NCI-H1092 (cell line): ENCODE results near the gene RNF103.

Source experiments
- DNase-seq: peaks from one replicate; lab custom pipeline; 2025; lab: John Stamatoyannopoulos, UW

RNF103 gene

DNA sequence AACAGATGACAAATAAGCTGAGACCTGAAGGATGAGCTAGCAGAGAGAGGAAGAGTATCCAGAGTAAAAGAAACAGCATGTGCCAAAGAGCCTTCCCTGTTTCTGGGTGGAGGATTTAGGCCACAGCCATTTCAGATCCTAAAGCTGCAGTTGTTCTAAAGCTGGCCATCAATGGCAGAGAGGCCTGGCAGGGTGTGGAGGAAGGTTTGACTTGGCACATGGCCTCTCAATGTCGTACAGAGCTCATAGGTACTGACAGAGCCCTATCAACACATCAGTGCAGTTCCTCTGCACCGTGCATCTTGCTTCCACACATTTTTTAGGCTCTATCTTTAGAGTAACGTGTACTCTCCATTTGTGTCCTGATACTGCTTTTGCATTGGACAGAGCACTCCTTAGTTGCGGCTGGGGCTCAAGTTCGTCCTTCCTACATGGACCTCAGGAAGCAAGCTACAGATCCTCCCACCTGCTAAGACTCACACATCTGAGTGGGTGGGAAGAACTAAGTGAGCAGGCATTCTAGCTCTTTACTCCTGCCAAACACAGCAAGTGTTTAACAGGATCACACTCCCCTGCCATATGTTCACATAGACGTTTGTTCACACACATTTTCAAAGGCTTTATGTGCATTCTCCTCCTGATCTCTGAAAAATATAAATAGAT, 57.4 kb downstream of the RNF103 start:
- DNase-seq = no peak

DNA sequence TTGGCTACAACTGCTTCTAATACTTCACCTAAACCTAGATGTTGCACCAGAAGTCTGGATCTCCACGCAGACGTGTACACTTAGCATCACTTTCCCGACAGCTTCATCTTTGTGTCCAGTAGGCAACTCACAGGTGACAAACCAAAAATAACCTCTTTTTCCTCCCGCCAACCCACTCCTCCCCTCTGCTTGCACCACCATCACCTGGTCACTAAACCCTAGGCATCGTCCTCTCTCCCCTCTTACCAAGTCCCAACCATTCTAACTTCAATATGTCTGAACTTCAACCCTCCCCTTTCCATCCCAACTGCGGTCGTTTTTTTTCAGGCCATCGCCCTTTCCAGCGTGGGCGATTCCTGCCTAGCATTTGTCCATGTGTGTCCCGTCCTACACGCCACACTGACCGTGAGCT, 60.0 kb downstream of the RNF103 start:
- no peak for DNase-seq

DNA sequence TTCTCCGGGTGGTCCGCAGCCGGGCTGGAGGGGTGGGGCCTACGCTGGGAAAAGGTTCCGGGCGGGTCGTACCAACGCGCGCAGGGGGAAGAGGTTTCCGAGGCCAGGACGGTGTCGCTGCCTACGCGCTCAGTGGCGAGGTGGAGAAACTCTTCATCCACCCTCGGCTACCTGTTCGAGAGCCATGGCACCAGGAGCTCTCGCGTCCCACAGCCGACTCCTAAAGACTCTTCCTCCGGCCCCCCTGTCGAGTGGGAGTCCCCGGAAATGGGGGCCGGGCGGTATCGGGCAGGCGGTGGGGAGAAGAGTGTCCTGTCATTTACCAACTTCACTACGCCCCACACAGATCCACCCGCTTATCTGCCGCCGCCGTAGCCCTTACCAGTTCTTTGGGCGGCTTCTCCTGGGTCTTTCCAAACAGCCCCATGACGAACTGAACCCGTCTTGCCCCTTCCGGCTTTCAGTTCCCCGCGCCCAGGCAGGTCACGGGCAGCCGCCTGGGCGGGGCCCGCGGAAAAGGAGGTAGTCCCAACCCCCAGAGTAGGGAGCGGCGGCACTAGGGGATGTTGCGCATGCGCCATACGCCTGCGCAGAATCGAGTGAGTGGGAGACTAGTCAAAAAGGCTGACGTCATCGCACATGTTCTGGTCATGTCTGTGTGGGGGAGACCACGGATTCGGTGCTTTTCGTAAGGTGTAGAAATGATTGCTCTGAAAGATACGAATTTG, 60.6 kb downstream of the RNF103 start, which contains the start of gene CHMP3:
TSS of gene CHMP3 (minus strand) at position 522 of the 728 bp plus-strand sequence. CDS start at position 427, 95 bp downstream.
- peak; percentile 95 for DNase-seq

DNA sequence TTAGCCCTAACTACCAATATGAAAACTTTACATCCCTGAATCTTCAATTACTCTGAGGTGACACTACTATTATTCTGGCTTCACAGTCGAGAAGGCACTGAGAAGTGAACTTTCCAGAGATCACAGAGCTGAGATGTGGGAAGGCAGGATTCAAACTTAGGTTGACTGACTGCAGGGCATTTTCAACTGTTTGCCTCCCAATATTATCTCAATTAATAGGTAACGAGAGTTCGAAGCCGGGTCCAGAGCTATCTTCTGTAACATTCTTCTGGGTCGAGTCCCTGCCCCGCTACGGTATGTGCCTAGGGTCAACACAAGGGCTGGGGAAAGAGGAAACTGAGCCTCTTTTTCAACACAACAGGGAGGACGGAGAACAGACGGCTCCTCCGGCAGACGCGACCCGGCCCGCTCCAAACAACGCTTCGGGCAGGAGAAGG, 61.2 kb downstream of the RNF103 start:
- DNase-seq = no peak

DNA sequence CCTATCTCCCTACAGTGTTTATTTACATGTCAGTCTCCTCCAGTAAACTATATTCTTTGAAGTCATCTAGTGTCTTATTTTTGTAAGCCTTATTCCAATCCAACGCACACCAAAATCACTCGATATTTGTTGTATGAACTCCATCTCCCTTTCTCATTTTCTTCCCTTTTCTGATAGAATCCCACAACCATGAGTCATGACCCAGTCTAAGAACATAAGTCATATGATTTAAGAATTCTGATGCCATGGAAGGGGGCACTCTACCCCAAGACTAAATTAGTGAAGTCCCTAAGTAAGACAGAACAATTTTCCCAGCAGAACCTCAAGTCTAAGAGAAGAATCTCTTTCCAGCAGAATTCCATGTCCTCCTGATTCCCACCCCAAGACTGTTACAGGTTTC, 65.8 kb downstream of the RNF103 start:
- no peak for DNase-seq

DNA sequence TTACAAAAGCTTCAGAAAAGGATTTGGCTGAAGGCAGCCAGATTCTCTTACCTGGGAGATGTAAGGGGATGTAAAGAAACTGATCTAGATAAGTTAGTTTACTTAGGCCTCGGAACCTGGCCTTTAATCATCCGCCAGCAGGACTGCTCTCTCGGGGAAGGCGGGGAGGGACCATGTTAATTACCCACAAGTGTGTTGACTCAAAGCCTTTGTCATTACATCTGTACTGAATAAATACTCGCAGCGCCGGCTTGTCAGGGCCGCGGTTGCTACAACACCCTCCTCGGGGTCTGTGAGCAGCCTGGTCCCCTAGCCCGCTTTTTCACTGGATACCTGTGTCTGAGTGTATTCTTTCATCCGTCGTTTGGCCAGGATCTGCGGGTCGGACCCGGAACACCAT, 67.2 kb downstream of the RNF103 start:
- DNase-seq = no peak
